ENCODE results near the gene C5orf52. TPM values are rescaled to one million over a fixed set of nuclear protein-coding genes. Genes with fewer than 3 reads are reported as not detected.

C5orf52 gene
- not detected for total RNA-seq

DNA sequence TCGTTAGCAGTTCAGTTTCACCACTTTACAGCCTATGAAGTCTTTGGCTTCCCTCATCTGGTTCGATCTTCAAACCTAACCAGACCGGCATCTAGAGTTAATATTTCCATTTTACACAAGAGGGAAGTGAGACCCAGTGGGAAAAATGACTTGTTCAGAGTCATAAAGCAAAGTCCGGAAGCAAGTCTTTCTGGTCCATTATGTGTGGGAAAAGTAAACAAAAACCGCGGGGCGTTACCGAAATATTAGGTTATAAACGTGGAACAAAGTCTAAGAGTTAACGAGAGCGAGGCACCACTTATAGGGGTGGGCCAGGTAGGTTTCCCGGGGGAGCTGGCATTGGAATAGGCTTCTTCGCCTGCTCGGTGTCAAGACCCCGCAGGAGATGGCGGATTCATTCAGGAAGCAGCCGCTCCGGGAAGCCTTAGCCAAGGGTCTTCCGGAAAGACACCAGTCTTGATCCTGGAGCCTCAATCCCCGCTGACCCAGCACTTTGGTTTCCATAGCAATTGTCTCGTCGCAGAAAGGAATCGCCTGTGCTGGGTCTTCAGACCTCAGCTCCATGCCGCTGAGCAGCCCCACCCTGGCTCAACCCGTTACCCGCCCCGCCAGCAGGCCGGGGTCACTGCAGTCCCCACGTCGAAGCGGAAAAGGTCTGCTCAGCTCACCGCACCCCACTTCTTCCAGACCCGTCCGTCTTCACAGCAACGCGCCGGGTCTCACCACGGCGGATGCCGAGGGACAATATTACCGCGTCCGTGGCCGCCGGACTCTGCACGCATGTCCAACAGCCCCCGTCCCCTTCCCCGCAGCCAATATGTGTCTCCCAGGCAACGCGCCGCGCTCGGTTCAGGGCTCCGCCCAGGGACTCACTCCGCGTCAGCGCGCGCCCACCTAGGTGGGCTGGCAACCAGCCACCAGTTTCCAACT lies at the start of gene C5orf52:
Gene C5orf52, plus strand, starts transcription at position 872 of the 930 bp plus-strand sequence. CDS start 82 bp downstream, outside the sequence.
- Histone ChIP-seq H3K27me3 (no peaks in the 10 kb centered on the region), H3K4me3 (peak within 1 kb of the TSS; percentile 44 to 60), H3K27ac (no peak within 1 kb of the TSS), H3K4me1 (peaks cover 0 to 7% of the 10 kb centered on the region in 2 donors), H3K9me3 (no peaks in the 10 kb centered on the region), H3K36me3 (no peaks in the 10 kb centered on the region)
- TF ChIP-seq, protein P1, sequence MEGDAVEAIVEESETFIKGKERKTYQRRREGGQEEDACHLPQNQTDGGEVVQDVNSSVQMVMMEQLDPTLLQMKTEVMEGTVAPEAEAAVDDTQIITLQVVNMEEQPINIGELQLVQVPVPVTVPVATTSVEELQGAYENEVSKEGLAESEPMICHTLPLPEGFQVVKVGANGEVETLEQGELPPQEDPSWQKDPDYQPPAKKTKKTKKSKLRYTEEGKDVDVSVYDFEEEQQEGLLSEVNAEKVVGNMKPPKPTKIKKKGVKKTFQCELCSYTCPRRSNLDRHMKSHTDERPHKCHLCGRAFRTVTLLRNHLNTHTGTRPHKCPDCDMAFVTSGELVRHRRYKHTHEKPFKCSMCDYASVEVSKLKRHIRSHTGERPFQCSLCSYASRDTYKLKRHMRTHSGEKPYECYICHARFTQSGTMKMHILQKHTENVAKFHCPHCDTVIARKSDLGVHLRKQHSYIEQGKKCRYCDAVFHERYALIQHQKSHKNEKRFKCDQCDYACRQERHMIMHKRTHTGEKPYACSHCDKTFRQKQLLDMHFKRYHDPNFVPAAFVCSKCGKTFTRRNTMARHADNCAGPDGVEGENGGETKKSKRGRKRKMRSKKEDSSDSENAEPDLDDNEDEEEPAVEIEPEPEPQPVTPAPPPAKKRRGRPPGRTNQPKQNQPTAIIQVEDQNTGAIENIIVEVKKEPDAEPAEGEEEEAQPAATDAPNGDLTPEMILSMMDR (IDR thresholded peaks at IDR 0.05), result no peak
- peak; percentile 55 for DNase-seq (ENCODE audit: low spot score)

DNA sequence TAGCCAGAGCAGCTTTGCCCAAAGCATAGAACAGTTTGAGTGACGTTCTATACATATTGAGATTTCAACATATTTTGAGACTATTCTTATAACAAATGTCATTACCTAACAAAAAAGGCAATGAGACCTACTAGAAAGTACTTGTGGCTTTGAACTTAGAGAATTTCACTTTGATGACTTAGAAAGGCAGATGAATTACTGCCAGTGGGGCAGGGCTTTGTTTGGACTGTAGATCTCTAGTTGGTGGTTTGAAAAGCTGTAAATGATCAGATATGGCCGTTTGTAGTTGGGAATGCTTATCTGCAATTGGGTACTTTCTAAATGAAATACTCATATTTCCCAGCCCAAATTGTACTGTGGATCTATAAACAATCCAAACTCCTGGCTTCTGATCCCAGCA lies 47.2 kb upstream of the C5orf52 start:
- TF ChIP-seq, protein P1 (IDR thresholded peaks at IDR 0.05), result no peak
- Histone ChIP-seq H3K36me3 (no peaks in the 10 kb centered on the region), H3K27ac (no peak overlapping the region), H3K4me3 (no peak overlapping the region), H3K27me3 (no peaks in the 10 kb centered on the region), H3K4me1 (no peaks in the 10 kb centered on the region), H3K9me3 (peaks cover 0 to 3% of the 10 kb centered on the region in 2 donors)
- no peak for DNase-seq (ENCODE audit: low spot score)

DNA sequence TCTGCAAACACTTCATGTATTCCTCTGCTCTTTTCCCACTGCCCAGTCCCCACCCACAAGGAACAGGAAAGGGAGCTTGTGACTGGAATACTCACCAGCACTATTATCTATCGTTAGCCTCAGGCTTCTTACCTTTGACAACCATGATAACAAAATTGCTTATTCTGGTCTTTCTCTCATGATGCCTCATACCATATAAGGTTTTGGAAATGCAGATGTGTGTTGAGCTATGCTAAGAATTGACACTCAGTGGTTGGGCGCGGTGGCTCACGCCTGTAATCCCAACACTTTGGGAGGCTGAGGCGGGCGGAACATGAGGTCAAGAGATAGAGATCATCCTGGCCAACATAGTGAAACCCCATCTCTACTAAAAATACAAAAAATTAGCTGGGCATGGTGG lies 44.5 kb upstream of the C5orf52 start:
- no peaks in the 10 kb centered on the region for H3K4me1 ChIP-seq
- no peaks in the 10 kb centered on the region for H3K27me3 ChIP-seq
- DNase-seq (ENCODE audit: low spot score), result no peak
- H3K9me3 ChIP-seq, result peaks cover 0 to 14% of the 10 kb centered on the region in 2 donors
- TF ChIP-seq, protein P1 (IDR thresholded peaks at IDR 0.05), result no peak
- H3K36me3 ChIP-seq, result no peaks in the 10 kb centered on the region
- no peak overlapping the region for H3K4me3 ChIP-seq
- H3K27ac ChIP-seq, result no peak overlapping the region

DNA sequence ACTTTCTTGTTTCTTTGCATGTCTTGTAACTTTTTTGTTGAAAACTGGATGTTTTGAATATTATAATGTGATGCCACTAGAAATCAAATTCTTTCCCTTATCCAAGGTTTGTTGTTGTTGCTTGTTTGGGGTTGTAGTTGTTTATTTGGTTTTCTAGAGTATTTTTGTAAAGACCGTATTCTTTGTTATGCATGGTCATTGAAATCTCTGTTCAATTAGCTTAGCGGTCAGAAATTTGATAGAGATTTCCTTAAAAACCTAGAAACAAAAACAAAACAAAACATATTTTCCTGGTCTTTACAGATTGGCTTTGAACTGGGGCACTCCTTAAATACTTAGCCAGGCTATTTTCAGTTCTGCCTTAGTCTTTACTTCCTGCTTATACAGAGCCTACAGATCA lies 41.0 kb upstream of the C5orf52 start:
- H3K36me3 ChIP-seq, result no peaks in the 10 kb centered on the region
- no peak overlapping the region for H3K4me3 ChIP-seq
- no peaks in the 10 kb centered on the region for H3K27me3 ChIP-seq
- peaks cover 0 to 11% of the 10 kb centered on the region in 2 donors for H3K9me3 ChIP-seq
- DNase-seq (ENCODE audit: low spot score), result no peak
- TF ChIP-seq, protein P1 (IDR thresholded peaks at IDR 0.05), result no peak
- H3K4me1 ChIP-seq, result no peaks in the 10 kb centered on the region
- H3K27ac ChIP-seq, result no peak overlapping the region

DNA sequence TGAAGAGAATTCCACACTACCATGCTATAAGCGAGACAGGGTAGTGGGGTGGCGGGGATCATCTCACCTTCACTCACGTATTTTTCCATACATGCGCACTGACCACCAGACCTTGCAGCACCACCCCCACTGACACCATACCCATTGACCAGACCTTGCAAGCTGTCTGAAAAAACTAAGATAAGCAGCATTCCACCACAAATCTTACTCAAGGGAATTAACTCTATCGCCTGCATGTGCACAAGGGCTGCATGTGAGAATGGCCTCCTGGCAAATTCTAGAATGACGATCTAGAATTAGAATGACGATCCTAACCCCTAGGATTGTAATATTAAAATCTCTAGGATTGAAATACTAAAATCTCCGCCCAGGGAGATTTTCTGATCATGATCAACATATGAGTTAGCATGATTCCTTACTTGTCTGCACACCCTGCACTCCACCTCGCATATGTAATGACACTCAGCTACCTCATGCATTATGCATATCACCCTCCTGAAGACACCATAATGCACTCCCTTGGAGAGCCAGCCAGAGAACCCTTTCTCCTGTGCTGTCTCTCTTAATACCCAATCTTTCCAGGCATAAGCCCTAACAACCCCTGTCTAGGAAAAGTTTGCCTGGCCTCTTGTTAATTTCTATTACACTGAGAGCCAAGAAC lies 30.8 kb upstream of the C5orf52 start:
- no peaks in the 10 kb centered on the region for H3K36me3 ChIP-seq
- DNase-seq (ENCODE audit: low spot score), result no peak
- H3K4me1 ChIP-seq, result no peaks in the 10 kb centered on the region
- no peaks in the 10 kb centered on the region for H3K9me3 ChIP-seq
- no peak overlapping the region for H3K27ac ChIP-seq
- no peaks in the 10 kb centered on the region for H3K27me3 ChIP-seq
- TF ChIP-seq, protein P1 (IDR thresholded peaks at IDR 0.05), result no peak
- H3K4me3 ChIP-seq, result no peak overlapping the region
